ENCODE results near the gene OPA3.

DNA sequence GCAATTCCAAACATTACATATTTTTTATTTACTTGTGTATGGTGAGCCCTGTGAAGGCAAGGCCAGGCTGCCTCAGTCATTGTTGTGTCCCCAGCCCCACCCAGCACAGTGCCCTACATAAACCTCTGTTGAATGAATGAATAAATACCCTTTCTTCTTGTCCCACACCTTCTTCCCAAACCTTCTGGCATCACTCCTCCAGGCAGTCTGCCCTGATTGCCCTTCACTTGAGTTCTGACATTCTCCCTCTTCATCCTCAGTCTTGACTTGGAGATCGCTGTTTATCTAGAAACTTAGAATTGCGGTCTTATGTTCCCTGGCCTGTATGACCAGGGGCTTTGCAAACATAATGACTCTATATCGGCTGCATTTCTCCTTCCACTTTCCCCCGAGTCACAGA, 5.2 kb upstream of the OPA3 start:
- TF ChIP-seq, protein P1, sequence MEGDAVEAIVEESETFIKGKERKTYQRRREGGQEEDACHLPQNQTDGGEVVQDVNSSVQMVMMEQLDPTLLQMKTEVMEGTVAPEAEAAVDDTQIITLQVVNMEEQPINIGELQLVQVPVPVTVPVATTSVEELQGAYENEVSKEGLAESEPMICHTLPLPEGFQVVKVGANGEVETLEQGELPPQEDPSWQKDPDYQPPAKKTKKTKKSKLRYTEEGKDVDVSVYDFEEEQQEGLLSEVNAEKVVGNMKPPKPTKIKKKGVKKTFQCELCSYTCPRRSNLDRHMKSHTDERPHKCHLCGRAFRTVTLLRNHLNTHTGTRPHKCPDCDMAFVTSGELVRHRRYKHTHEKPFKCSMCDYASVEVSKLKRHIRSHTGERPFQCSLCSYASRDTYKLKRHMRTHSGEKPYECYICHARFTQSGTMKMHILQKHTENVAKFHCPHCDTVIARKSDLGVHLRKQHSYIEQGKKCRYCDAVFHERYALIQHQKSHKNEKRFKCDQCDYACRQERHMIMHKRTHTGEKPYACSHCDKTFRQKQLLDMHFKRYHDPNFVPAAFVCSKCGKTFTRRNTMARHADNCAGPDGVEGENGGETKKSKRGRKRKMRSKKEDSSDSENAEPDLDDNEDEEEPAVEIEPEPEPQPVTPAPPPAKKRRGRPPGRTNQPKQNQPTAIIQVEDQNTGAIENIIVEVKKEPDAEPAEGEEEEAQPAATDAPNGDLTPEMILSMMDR (IDR thresholded peaks at IDR 0.05) = no peak
- no peak for TF ChIP-seq POLR2A (IDR thresholded peaks at IDR 0.05)
